Left lung (tissue), 10 donors: ENCODE data around the gene GPR35. TPM values are rescaled to one million over a fixed set of nuclear protein-coding genes. Genes with fewer than 3 reads are reported as not detected.
A peak's percentile ranks its signal among the peaks of the same experiment; 100 is the strongest.

Experiments used
- ATAC-seq: fragments of 200-7000 bp; cut with Tn5 transposase; one replicate; pipeline ENCODE4 v1.9.1; 2020; ENCODE audit warnings: moderate library complexity
- DNase-seq, 4 donors: peaks; one replicate each; pipeline ENCODE4 v3.0.0-alpha.2; 2013 to 2020
- H3K27ac ChIP-seq, 2 donors: fragments of 200-600 bp; sonication (generic) in 1 of 2; one replicate each; pipeline versions ENCODE4 v1.5.0 to v1.8.0; 2020 to 2021
- H3K27me3 ChIP-seq, 2 donors: fragments of 200-600 bp; sonication (generic) in 1 of 2; one replicate each; pipeline versions ENCODE4 v1.5.0 to v1.8.0; 2020 to 2021
- H3K36me3 ChIP-seq, 2 donors: fragments of 200-600 bp; sonication (generic) in 1 of 2; one replicate each; pipeline versions ENCODE4 v1.5.0 to v1.8.0; 2020 to 2021
- H3K4me1 ChIP-seq, 2 donors: fragments of 200-600 bp; one replicate each; pipeline ENCODE4 v1.8.0; 2021
- H3K4me3 ChIP-seq, 2 donors: fragments of 200-600 bp; sonication (generic) in 1 of 2; one replicate each; pipeline versions ENCODE4 v1.5.0 to v1.8.0; 2020 to 2021; ENCODE audit warnings: mild to moderate bottlenecking in 1 of 2
- H3K9me3 ChIP-seq, 2 donors: fragments of 200-600 bp; sonication (generic) in 1 of 2; one replicate each; pipeline versions ENCODE4 v1.5.0 to v1.8.0; 2020 to 2021
- intact Hi-C, 2 donors: fragments of 100-400 bp; cut with DNase I; formaldehyde crosslinking; loops; one replicate each; pipeline versions ENCODE4 v1.11.2 to v1.14.2; 2022
- polyA plus RNA-seq, 6 donors: library from polyadenylated mRNA; unstranded; fragments of 120-200 nt; gene quantifications; one replicate each; pipeline ENCODE4 v1.2.1, GENCODE V29; 2013; ENCODE audit not compliant: insufficient read length in 6 of 6
- total RNA-seq, 2 donors: library from RNA; stranded (reverse); fragmentation: NEBNext Ultra II Directional; extraction: Animal tissue kit (Norgen Biotek cat#: 25700); gene quantifications; one replicate each; pipeline ENCODE4 v1.2.1, GENCODE V29; 2021
- TF ChIP-seq, protein P1 (sequence below), 2 donors: fragments of 200-600 bp; sonication (generic) in 1 of 2; IDR thresholded peaks; one replicate each; pipeline versions ENCODE4 v1.5.0 to v1.8.0; 2021; ENCODE audit warnings: antibody characterized with exemption in 2 of 2
- donor health status: DM: no; HTN: yes; CAD: no.
- donor health status: DM: no; HTN: no; CAD: no.

GPR35 gene
- total and polyA plus RNA-seq, 8 donors, result 1.1 to 6.0 (median 2.7) TPM

DNA sequence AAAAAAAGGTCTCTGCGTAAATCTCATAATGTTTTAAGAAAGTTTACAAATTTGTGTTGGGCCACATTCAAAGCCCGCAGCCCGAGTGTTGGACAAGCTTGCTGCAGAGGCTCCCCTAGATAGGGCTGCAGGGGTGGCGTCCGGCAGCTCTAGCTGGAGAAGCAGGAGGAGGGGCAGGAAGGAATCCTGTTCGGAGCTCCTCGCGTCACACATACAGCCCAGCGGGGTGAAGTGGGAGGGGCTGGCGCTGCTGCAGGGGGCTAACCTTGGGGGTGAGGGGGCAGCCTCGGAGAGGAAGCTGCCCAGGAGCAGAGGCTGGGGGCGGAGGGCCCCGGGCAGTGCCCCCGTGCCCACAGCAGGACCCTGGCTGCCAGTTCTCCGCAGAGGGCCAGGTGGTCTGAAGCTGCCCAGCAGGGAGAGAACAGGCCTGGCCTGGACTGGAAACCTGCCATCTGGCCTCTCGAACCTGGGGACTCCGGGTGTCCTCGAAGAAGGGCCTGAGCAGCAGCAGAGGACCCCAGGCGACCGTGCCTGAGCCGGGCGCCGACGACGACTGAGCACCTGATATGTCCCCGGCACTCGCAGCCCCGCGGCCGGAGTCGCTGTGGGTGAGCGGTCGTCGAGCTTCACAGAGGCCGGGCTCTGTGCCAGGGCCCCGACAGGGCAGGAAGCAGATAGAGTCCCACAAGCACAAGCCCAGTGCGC, 2.6 kb upstream of the GPR35 start:
- ATAC-seq (no peak), DNase-seq (peak in 3 of 4 donors; percentile 51 to 84 (median 61))
- Histone ChIP-seq H3K27me3 (peaks cover 0 to 24% of the 10 kb centered on the region in 2 donors), H3K9me3 (no peaks in the 10 kb centered on the region), H3K4me3 (no peak overlapping the region), H3K4me1 (peaks cover 0 to 68% of the 10 kb centered on the region in 2 donors), H3K27ac (no peak overlapping the region), H3K36me3 (no peaks in the 10 kb centered on the region)
- TF ChIP-seq, protein P1, sequence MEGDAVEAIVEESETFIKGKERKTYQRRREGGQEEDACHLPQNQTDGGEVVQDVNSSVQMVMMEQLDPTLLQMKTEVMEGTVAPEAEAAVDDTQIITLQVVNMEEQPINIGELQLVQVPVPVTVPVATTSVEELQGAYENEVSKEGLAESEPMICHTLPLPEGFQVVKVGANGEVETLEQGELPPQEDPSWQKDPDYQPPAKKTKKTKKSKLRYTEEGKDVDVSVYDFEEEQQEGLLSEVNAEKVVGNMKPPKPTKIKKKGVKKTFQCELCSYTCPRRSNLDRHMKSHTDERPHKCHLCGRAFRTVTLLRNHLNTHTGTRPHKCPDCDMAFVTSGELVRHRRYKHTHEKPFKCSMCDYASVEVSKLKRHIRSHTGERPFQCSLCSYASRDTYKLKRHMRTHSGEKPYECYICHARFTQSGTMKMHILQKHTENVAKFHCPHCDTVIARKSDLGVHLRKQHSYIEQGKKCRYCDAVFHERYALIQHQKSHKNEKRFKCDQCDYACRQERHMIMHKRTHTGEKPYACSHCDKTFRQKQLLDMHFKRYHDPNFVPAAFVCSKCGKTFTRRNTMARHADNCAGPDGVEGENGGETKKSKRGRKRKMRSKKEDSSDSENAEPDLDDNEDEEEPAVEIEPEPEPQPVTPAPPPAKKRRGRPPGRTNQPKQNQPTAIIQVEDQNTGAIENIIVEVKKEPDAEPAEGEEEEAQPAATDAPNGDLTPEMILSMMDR (IDR thresholded peaks at IDR 0.05), result no peak
- intact Hi-C loops, result no loop called here

DNA sequence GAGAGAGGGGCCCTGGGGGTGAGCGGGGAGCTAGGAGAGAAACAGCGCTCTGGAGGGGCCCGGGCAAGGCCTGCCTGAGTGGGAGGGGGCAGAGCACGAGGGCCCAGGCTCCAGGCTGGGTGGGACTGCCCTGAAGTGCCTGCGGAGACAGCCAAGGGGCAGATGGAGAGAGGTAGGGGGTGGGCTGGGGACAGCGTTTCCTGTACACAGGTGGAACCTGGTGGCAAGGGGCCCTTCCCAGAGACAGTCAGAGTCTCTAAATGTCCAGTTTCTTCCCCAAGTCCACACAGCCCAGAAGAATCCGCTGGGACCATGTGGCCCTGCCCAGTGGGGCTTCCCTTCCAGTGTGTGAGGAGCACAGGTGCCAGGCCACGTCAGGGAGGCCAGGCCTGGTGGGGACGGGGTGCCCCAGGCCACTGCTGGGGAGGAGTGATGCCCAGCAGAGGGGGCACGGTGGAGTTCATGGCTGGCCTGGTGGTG, 1.7 kb upstream of the GPR35 start:
- intact Hi-C loops, result no loop called here
- TF ChIP-seq, protein P1 (IDR thresholded peaks at IDR 0.05), result no peak
- H3K27me3 ChIP-seq, result peaks cover 0 to 31% of the 10 kb centered on the region in 2 donors
- H3K4me1 ChIP-seq, result peaks cover 0 to 68% of the 10 kb centered on the region in 2 donors
- H3K4me3 ChIP-seq, result no peak overlapping the region
- DNase-seq (peak in 2 of 4 donors; percentile 29 to 77), ATAC-seq (no peak)
- no peaks in the 10 kb centered on the region for H3K36me3 ChIP-seq
- H3K27ac ChIP-seq, result no peak overlapping the region
- no peaks in the 10 kb centered on the region for H3K9me3 ChIP-seq

DNA sequence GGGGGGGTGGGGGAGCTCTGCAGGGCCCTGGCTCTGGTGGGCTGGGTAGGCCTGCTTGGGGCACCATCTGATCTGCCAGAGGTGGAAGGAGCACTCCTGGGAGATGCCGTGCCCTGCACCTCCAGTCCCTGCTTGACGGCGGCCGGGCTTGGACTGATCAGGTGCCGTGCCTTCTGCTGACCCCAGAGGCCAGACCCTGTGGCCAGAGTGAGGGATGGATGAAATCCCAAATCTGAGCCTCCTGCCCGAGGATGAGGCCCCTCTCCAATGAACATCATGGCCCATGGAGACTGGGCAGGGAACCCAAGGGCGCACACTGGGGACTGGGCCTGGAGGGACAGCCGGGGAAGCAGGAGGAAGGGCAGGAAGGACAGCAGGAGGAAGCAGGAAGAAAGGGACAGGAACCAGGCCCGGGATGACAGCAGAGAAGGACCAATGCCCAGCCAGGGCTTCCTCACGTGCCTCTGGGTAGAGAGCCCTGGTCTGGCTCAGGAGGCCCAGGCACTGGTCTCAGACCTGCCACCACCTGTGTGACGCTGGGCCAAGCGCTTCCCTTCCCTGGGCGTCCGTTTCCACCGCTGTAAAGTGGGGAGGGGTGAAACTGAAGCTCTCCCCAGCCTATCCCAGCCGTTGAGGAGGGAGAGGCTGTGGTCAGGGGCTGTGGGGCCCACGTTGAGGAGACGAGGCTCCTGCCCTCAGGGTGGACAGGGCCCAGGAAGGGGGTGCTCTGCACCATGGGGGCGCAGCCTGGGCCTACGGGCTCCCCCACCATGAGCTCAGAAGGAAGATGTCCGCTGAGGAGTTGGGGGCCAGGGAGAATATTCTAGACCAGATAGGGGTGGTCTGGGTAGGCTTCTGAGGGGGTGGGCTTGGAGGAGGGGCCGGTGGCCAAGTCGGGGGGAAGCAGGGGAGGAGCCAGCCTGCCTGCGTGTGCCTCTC, 1.0 kb upstream of the GPR35 start:
- peak; percentile 12 for ATAC-seq
- H3K4me3 ChIP-seq, result no peak overlapping the region
- peak in 2 of 4 donors; percentile 41 to 76 for DNase-seq

DNA sequence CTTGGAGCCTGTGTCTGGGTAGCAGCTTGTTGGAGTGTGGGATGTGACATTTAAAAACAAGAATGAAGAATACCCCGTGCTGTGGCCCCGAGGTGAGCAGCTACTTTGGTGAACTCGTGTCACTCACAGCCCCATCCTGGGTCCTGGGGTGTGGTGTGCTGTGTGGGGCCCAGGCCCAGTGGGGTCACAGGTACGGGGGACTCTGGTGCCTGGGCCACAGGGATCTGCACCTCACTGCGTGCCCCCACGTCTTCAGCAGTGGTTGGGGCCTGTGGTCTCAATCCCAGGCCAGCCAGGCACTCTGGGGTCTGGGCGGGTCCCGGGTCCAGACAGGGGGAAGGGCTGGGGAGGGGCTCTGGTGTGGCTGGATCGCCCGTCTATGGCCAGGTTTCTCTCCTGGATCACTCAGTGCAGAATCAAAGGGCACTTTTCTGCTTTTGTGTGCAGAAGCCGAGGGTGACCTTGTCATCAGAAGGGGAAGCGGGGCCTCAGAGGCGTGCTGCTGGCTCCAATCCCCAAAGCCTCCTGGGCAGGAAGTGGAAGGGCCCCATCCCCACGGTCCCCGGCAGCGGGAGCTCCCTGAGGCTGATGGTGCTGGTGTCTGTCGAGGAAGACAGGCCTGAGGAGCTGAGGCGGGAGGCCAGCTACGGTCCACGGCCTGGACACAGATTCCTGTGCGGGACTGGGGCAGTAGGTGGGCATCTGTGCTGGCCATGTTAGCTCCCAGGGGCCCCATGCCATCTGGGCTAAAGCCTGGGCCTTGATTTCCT, 1.4 kb downstream of the GPR35 start:
- Histone ChIP-seq H3K36me3 (peaks cover 0 to 16% of the 10 kb centered on the region in 2 donors), H3K27ac (no peak overlapping the region), H3K9me3 (no peaks in the 10 kb centered on the region), H3K27me3 (peaks cover 0 to 26% of the 10 kb centered on the region in 2 donors), H3K4me1 (peaks cover 0 to 42% of the 10 kb centered on the region in 2 donors), H3K4me3 (no peak overlapping the region)
- DNase-seq (peak in 2 of 4 donors; percentile 47 to 81), ATAC-seq (peak; percentile 14)
- TF ChIP-seq, protein P1 (IDR thresholded peaks at IDR 0.05), result no peak
- intact Hi-C loops, result no loop called here

More for the DNA sequence above, 1.0 kb upstream of the GPR35 start:
- TF ChIP-seq, protein P1 (IDR thresholded peaks at IDR 0.05), result no peak
- Histone ChIP-seq H3K27ac (peak overlapping the region in 1 of 2 donors; percentile 71), H3K27me3 (peaks cover 0 to 38% of the 10 kb centered on the region in 2 donors), H3K36me3 (no peaks in the 10 kb centered on the region), H3K4me1 (peaks cover 0 to 66% of the 10 kb centered on the region in 2 donors), H3K9me3 (no peaks in the 10 kb centered on the region)
- intact Hi-C loops, result no loop called here
